ENCODE data around the gene MYH6.

DNA sequence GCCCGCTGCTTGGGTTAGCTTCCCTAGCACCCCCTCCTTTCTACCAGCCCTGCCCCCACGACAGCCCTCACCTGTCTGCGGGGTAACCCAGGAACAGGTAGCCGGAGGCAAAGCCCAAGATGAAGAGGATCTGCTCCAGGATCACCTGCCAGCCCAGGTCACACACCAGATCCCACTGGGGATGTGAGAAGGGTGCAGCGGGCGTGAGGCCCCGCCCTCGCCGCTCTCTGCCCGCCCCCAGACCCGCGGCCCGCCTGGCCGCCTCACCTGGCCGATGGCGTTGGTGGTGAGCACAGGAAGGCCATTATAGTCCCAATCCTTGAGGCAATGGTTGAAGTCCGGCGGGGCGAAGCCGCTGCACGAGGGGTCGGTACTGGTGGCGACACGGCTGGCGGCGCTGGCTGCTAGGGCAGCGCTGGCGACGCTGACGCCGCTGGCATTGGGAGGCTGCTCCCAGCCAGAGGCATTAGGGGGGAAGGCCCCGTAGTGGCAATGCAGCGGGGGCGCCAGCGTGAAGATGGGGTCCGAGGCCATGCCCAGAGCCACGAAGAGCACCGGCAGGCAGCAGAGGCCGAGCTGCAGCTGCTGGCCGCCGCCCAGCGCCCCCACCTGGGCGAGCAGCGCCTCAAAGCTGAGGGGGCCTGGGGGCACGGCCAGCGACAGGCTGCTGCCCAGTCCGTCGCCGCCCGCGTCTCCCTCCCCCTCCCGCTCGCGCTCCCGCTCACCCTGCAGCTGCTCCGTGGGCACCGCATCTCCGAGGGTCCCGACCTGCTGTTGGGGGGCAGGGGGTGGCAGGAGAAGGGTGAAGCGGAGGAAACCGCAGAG lies 56.2 kb downstream of the MYH6 start:
- TF ChIP-seq EZH2 (IDR thresholded peaks at IDR 0.05) (no peak), POLR2AphosphoS5 (IDR thresholded peaks at IDR 0.05; ENCODE audit: borderline replicate concordance, low read depth, low read length) (no peak), FOXP2 (optimal IDR thresholded peaks at IDR 0.05; ENCODE audit: control extremely low read depth, extremely low read length, insufficient read depth) (no peak)
